Measurements from ENCODE around the gene SCAMP1.

DNA sequence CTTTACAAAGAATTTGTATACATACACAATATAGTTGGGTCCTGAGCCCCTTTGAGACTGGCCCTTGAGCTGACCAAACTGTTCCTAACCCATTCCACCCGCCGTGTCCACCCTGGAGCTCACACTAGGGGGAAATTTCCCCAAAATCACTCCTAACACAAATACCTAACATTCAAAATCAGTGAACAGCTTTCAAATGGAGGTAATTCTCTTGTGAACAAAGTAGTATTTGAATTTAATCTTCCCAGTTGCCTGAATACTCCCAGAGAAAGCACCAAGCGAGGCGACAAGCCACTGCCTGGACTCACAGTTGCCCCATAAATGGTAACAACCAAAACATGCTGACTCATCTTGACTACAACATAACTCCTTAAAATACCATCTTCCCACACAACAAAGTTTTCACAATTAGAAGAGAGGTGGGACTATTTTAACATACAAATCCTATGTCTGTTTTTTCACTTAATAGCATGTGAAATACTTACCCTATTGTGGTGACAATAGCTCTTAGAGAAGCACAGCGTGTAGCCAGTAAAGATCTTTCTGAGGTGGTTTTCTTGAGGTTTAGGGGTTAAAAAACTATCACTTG, 31.7 kb upstream of the SCAMP1 start:
- TF ChIP-seq POLR2A (IDR thresholded peaks at IDR 0.05; ENCODE audit: low read length) (no peak), GATA1 (IDR thresholded peaks at IDR 0.05; ENCODE audit: low read depth, low read length) (no peak)
